NCI-H524 (cell line): Measurements from ENCODE around the gene PCYT2.
A peak's percentile ranks its signal among the peaks of the same experiment; 100 is the strongest.

ENCODE experiments used
- DNase-seq, 2 experiments: peaks; one replicate each; lab custom pipeline; 2025; lab: John Stamatoyannopoulos, UW

Gene PCYT2

GRCh38 chr17:81942167-81942553 is 31.0 kb upstream of the PCYT2 start:
- DNase-seq = no peak

- peak; percentile 83 to 87 for DNase-seq
Observed at GRCh38 chr17:81941484-81942166, 30.4 kb upstream of the PCYT2 start.

GRCh38 chr17:81940538-81941483 is 29.6 kb upstream of the PCYT2 start:
- no peak for DNase-seq

- DNase-seq = no peak
Observed at GRCh38 chr17:81939881-81940385, 28.7 kb upstream of the PCYT2 start.

- DNase-seq = no peak
Observed at GRCh38 chr17:81939218-81939617, 28.0 kb upstream of the PCYT2 start.

- no peak for DNase-seq
Observed at GRCh38 chr17:81935709-81936084, 24.5 kb upstream of the PCYT2 start.

GRCh38 chr17:81934850-81935708 is 23.9 kb upstream of the PCYT2 start:
- no peak for DNase-seq

- DNase-seq = no peak
Observed at GRCh38 chr17:81934098-81934757, 23.0 kb upstream of the PCYT2 start.

GRCh38 chr17:81933178-81933699 is 22.0 kb upstream of the PCYT2 start:
- DNase-seq = no peak

- DNase-seq = no peak
Observed at GRCh38 chr17:81932333-81932983, 21.3 kb upstream of the PCYT2 start.

- DNase-seq = peak; percentile 92 to 98
Observed at GRCh38 chr17:81931557-81932332, 20.5 kb upstream of the PCYT2 start.

- DNase-seq = peak in 1 of 2 experiments; percentile 67
Observed at GRCh38 chr17:81931189-81931556, 20.0 kb upstream of the PCYT2 start.

GRCh38 chr17:81930142-81931125 is 19.2 kb upstream of the PCYT2 start:
- peak; percentile 89 to 91 for DNase-seq

- DNase-seq = peak in 1 of 2 experiments; percentile 26
Observed at GRCh38 chr17:81929253-81930141, 18.3 kb upstream of the PCYT2 start.

GRCh38 chr17:81928544-81929252 is 17.5 kb upstream of the PCYT2 start:
- no peak for DNase-seq

- peak; percentile 99 for DNase-seq
Observed at GRCh38 chr17:81927653-81928543, 16.7 kb upstream of the PCYT2 start, which contains the start of gene MAFG. TSS of gene MAFG (minus strand) at chr17:81927735. CDS start at chr17:81923185, 4,550 bp downstream.
